ENCODE results near the gene DBNDD2.

Gene DBNDD2

DNA sequence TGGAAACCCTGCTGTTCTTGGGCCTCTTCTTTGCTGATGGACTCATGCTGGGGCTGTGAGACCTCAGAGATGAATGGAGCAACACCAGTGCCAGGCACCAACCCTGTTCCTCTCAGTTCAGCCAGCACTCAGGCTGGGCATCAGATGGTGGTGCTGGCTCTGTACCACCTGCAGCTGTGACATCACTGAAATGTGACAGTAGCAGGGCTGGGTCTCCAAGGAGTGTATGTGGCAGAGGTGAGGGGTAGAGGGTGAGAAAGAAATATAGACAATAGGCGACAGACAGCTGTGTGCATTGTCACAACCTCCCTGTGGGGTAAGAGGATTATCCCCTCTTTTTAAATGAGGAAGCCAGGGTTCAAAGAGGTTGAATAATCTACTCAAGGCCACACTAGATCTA, 29.9 kb upstream of the DBNDD2 start, which contains the start of gene TP53TG5:
Gene TP53TG5, minus strand, starts transcription at position 135 of the 400 bp plus-strand sequence. Its CDS starts 89 bp downstream, at position 46.
- no peak for DNase-seq (ENCODE audit: low spot score)

DNA sequence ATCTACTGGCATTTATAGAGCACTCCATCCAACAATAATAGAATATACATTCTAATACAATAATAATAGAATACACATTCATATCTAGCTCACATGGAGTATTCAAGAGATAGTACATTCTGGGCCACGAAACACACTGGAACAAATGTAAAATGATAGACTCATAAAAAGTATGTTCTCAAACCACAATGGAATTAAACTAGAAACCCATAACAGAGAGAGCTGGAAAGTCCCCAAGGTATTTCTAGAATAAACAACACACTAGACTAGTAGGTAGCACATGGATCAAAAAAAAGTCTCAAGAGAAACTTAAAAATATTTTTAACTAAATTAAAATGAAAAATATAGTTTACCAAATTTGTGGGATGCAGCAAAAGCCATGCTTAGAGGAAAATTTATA, 20.8 kb upstream of the DBNDD2 start:
- DNase-seq (ENCODE audit: low spot score), result no peak

DNA sequence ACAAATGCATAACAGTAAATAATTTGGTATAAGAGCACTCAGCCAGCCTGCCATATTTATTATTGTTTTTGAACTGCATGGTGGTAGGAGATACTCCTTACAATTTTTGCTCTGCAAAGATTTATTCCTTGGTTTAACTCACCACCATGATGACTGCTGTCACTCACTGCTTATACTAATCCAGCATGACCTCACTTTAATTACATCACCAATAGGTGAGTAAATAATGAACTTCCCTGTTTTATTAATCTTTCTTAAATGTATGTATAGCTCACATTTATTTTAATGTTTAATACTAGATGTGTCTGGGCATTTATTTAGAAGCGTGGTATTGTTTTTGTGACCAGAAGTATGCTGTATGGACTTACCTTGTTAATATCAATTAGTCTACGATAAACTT, 17.2 kb upstream of the DBNDD2 start:
- DNase-seq (ENCODE audit: low spot score), result no peak

- no peak for DNase-seq (ENCODE audit: low spot score)
Observed at GRCh38 chr20:45391559-45391958, 16.5 kb upstream of the DBNDD2 start.

DNA sequence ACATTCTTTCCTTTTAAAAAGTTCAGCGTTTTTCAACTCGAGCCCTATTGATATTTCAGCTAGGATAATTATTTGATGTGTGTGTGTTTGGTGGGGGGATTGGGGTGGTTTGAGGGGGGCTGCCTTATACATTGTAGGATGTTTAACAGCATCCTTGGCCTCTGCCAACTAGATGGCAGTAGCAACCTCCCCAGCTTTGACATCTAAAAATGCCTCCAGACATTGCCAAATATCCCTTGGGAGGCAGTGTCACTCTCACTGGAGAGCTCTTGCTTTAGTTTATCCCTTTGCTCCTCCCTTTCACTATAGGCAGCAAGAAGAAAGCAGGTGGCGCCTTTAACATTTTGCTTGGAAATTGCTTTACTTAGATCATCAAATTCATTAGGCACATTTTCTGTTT, 15.4 kb upstream of the DBNDD2 start:
- DNase-seq (ENCODE audit: low spot score), result no peak

DNA sequence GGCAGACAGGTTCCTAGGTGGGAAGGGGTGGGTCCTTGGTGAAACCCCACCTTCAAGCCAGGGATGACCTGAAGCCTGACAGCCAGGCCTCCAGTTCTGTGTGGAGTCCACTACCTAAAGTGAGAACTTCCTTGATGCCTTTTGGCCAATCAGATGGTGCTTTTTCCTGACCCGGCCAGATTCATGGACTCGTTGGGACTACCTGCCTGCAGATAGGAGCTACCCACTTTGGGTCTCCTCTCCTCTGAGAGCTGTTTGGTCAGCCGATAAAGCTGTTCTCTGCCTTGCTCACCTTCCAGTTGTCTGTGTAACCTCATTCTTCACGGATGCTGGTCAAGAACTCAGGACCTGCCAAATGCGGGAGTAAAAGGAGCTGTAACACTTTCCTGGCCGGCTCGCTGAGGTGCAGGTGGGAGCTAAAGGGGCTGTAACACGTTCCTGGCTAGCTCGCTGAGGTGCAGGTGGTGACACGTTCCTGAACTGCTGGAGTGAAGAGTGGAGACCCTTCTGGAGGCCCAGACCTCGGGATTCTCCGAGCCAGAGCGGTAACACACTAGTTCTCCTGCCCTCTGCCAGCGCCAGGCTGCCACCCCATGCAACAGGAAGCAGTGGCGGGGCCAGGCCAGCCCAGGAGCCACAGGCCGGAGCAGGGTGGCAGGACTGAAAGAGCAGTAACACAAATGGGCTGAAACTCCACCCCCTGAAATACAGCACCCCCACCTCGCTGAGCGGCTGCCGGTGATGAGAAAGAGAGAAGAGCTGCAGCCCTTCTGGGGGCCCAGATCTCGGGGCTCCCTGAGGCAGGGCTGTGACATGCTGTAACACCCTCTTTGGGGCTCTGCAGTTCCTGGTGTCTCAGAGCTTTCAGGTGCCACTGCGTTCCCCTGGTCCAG, 13.6 kb upstream of the DBNDD2 start:
- no peak for DNase-seq (ENCODE audit: low spot score)

DNA sequence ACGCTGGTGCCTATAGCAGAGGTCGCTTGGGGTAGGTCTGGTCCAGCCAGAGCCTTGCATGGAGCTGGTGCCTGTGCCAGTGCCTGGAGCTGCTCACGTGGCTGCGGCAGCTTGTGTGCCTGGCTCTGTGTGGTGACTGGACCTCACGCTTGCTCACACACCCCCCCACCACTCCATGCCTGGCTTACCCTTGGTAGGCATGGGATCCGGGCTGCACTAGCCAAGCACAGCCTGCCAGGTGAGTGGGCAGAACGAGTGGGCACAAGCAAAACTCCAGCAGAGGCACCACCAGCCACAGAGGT, 13.0 kb upstream of the DBNDD2 start:
- no peak for DNase-seq (ENCODE audit: low spot score)

- DNase-seq (ENCODE audit: low spot score), result no peak
Observed at GRCh38 chr20:45399018-45399417, 9.1 kb upstream of the DBNDD2 start.

DNA sequence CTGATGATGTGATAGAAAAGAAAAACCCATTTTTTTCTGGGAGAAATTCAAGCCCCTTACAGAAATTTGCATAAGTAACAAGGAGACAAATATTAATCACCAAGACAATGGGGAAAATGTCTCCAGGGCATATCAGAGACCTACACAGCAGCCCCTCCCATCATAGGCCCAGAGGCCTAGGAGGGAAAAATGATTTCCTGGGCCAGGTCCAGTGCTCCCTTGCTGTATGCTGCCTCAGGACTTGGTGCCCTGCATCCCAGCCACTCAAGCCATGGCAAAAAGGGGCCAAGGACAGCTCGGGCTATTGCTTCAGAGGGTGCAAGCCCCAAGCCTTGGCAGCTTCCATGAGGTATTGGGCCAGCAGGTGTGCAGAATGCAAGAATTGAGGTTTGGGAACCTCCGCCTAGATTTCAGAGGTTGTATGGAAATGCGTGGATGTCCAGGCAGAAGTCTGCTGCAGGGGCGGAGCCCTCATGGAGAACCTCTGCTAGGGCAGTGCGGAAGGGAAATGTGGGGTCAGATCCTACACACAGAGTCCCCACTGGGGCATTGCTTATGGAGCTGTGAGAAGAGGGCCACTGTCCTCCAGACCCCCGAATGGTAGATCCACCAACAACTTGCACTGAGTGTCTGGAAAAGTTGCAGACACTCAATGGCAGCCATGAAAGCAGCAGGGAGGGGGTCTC, 7.6 kb upstream of the DBNDD2 start:
- DNase-seq (ENCODE audit: low spot score), result no peak

GRCh38 chr20:45402946-45403345, 5.1 kb upstream of the DBNDD2 start:
- no peak for DNase-seq (ENCODE audit: low spot score)

DNA sequence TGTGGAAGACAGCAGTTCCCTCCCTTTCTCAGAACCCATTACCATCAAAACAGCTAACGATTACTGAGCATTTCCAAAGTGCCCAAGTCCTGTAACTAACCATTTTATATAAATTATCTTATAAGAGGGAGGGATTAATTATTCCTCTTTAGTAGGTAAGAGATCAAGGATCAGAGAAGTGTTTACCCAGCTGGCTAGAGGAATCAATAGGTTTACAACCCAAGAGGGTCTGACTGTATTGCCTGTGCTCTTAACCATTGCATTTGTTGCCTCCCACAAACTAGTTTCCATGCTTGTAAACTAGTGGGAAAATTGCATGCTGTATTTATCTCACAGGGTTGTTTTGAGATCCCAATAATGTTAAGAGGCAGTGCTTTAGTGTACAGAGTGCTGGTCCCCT, 3.7 kb upstream of the DBNDD2 start:
- DNase-seq (ENCODE audit: low spot score), result no peak

- DNase-seq (ENCODE audit: low spot score), result peak; percentile 39
Observed at GRCh38 chr20:45405571-45406259, 2.4 kb upstream of the DBNDD2 start.

DNA sequence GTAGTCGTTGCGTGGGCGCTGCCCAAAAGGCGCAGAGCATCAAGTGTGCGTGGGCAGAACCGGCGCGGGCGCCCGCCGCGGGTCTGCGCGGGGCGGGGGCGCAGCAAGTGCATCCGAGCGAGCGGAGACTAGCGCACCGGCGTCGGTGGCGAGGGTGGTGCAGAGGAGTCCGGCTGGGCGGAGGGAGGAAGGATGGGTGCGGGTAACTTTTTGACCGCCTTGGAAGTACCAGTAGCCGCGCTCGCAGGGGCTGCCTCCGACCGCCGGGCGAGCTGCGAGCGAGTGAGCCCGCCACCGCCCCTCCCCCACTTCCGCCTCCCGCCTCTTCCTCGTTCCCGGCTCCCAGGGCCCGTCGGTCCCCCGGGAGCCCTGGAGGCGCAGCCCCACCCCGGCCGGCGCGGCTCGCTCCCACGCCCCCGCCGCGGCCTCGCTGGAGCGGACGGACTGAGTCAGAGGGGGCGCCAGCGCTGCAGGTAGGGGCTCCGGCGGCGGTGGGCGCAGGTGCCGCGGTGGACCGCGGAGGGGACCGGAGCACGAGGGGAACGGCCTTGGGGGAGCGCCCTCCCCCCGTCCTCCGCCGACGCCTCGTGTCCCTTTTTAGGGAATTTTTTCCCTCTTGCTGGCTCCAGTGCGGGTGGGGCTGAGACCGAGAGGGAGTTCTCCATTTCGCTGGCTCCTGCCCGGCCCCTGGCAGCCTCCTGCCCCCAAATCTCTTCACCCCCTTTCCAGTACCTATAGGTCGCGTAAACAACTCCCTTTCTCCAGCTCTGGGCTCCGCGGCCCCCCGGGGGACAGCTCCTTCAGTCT, 1.6 kb upstream of the DBNDD2 start:
- DNase-seq (ENCODE audit: low spot score), result peak; percentile 65

DNA sequence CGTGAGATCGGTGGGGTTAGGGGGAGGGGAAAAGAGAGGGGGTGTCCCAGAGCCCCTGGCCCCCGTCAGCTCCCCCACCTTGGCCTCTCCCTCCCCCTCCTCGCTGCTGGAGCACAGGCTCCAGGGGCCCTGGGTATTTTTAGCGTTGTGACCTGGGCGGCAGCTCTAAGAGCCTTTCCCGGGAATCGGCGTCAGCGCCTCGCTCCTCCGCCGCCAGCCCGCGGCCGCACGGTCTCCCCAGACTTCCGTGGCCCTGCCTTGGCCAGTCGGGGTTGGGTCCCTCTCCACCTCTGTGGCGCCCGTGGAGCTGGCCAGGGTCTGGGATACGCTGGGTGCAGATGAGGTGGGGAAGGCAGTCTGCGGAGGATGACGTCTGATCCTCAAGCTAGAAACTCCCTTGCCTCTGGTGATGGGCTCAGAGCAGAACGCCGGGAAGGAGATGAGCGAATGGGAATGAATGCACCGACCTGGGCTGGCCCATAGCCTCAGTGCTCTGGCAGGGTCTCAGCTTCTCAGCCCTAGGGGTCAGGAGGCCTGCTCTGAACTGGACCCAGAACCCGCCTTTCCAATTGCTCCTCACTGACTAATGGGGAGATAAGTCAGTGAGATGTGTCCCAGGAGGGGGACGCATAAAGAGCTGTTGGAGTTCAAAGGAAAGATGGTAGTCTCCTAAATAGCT, 883 bp upstream of the DBNDD2 start:
- DNase-seq (ENCODE audit: low spot score), result peak; percentile 28

DNA sequence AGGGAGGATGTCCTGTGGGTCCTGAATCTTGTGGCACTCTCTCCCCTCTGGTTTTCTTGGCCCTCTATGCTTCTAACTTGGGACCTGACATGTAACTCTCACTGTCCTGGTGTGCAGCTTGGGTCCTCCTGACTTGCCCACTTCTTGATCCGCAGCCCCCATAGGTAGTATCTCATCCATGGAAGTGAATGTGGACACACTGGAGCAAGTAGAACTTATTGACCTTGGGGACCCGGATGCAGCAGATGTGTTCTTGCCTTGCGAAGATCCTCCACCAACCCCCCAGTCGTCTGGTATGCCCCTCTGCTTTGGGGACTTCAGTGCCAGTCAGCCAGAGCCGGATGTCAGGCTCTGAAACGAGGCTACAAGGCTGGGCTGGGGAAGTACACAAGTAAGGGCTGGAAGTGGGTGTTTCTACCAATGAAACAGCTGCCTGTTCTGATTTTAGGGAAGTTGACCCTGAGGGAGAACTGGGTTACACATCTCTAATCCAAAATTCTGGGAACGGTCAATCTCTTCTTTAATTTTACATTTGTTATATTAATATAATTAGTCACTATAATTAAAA, 641 bp downstream of the DBNDD2 start:
- no peak for DNase-seq (ENCODE audit: low spot score)

- no peak for DNase-seq (ENCODE audit: low spot score)
Observed at GRCh38 chr20:45409521-45410272, 1.6 kb downstream of the DBNDD2 start.

DNA sequence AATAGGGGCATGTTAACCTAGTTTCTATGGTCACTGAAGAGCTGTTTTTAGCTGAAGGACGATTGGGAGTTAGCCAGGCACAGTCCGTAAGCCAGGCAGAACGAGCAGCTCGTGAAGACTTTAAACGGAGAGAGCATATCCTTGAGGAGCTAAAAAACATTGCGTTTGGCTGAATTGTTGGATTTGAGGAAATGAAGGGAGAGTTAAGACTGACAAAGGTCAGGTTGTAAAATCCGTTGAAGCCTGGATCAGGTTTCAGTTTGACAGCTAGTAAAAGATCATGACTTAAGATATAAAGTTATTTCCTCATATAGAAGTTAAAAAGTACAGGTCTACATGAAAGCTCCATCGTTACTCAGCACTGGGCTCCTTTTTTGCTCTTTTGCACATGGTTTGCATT, 2.8 kb downstream of the DBNDD2 start:
- no peak for DNase-seq (ENCODE audit: low spot score)

DNA sequence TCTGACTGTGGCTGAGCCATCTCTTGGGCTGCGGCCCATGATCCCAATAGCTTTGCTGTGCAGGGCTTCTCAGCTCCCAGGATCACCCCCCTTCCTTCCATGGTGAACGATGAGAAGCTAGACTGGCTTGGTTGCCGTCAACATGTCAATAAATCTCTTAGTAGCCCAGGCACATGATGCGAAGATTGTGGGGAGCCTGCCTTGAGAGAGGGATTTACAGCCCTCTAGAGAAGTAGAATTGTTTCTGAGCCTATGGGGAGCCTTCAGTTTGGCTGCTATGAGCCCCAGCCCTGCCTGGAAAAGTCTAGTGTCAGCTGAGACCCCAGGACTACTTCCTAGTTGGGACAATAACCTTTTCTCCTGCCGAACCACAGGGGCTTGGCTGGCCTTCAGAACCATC, 4.6 kb downstream of the DBNDD2 start:
- no peak for DNase-seq (ENCODE audit: low spot score)

DNA sequence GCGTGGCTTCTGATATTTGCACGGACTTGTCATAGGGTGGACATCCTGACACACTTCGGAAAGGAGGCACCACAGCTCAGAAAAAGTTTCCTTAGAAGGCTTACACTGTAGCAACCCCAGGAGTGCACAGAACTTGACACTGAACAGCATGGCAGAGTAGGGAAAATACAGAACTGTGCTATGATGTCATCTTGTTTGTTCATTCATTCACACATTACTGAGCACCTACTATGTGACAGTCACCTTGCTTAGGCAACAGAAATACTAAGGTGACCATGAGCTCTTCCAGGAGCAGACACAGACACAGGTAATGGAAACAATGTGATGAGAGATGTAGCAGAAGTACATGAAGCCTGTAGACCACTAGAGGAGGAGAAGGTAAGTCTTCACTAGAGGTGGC, 5.4 kb downstream of the DBNDD2 start:
- DNase-seq (ENCODE audit: low spot score), result no peak

GRCh38 chr20:45415822-45416637, 7.9 kb downstream of the DBNDD2 start, which contains the start of gene PIGT:
Gene PIGT, plus strand, starts transcription at chr20:45416141. Its CDS starts 16 bp downstream, at chr20:45416157.
- DNase-seq (ENCODE audit: low spot score), result peak; percentile 83
